ENCODE data around the gene MLEC. TPM values are rescaled to one million over a fixed set of nuclear protein-coding genes. Genes with fewer than 3 reads are reported as not detected.
A peak's percentile ranks its signal among the peaks of the same experiment; 100 is the strongest.

The MLEC gene
- total and polyA plus RNA-seq, 9 of the 15 experiments (the other 6 are each of a cell fraction or from before 2014, with no cell fraction given), result 18.5 to 108 (median 57.8) TPM

DNA sequence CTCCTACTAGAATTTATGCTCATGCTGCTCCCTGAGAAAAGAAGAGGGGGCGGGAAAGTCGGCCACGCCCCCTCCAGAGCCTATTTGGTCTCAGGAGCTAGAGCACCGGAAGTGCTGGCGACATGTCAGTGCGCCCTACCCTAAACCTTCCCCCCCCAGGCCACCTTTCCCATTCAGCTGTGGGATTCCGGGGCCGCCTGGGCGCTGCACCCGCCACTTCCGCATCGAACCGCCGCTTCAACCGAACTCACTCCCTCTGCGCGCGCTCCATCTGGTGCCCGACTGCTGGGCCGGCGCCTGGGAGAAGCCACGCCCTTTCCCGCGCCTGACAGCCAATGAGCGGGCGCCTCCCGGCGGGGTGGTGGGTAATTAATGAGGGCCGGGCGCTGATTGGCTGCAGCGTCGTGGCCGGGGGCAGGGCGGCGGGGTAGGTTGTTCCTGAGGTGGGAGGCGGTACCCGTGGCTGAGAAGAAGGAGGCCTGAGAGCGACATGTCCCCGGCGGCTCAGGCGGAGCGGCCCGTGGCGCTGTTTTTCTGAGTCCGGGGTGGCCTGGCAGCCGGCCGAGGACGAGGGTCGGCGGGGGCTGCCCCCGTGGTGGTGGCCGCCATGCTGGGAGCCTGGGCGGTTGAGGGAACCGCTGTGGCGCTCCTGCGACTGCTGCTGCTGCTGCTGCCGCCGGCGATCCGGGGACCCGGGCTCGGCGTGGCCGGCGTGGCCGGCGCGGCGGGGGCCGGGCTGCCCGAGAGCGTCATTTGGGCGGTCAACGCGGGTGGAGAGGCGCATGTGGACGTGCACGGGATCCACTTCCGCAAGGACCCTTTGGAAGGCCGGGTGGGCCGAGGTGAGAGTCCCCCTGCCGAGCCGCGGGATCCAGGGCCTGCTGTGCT is at the start of gene MLEC (continued):
- no peak for TF ChIP-seq BCOR (IDR thresholded peaks at IDR 0.05)
- no peak for TF ChIP-seq SMARCB1 (IDR thresholded peaks at IDR 0.05; ENCODE audit: insufficient read length, low read depth)
- TF ChIP-seq RBM39 (optimal IDR thresholded peaks at IDR 0.05; ENCODE audit: low read depth, low read length), result no peak
- TF ChIP-seq, protein P1, sequence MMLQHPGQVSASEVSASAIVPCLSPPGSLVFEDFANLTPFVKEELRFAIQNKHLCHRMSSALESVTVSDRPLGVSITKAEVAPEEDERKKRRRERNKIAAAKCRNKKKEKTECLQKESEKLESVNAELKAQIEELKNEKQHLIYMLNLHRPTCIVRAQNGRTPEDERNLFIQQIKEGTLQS (IDR thresholded peaks at IDR 0.05), result no peak; the same call in 1 of the 2 replicates
- TF ChIP-seq, protein P1 (CRISPR knock-in tag; conservative IDR thresholded peaks at IDR 0.05), result no peak
- TF ChIP-seq ZKSCAN8 (CRISPR knock-in tag; IDR thresholded peaks at IDR 0.05), result no peak
- TF ChIP-seq, protein P2, sequence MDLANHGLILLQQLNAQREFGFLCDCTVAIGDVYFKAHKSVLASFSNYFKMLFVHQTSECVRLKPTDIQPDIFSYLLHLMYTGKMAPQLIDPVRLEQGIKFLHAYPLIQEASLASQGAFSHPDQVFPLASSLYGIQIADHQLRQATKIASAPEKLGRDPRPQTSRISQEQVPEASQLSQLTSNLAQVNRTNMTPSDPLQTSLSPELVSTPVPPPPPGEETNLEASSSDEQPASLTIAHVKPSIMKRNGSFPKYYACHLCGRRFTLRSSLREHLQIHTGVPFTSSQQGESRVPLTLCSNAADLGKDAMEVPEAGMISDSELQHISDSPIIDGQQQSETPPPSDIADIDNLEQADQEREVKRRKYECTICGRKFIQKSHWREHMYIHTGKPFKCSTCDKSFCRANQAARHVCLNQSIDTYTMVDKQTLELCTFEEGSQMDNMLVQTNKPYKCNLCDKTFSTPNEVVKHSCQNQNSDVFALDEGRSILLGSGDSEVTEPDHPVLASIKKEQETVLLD (IDR thresholded peaks at IDR 0.05), result peak; percentile 53; the same call in 1 of the 2 replicates
- no peak for TF ChIP-seq FOXJ3 (CRISPR knock-in tag; IDR thresholded peaks at IDR 0.05)
- 0 out of 2 replicates have a peak, but pooled peaks have one; percentile 15 for TF ChIP-seq GTF2E2 (tag; IDR thresholded peaks at IDR 0.05)
- TF ChIP-seq TARDBP (IDR thresholded peaks at IDR 0.05), result peak; percentile 73
- peak in 1 of 2 experiments; percentile 83; a peak in 1 of 3 replicates for TF ChIP-seq CBX3 (IDR thresholded peaks at IDR 0.05; ENCODE audit: borderline replicate concordance in 1 of 2, low read length in 2 of 2)
- TF ChIP-seq, protein P3, sequence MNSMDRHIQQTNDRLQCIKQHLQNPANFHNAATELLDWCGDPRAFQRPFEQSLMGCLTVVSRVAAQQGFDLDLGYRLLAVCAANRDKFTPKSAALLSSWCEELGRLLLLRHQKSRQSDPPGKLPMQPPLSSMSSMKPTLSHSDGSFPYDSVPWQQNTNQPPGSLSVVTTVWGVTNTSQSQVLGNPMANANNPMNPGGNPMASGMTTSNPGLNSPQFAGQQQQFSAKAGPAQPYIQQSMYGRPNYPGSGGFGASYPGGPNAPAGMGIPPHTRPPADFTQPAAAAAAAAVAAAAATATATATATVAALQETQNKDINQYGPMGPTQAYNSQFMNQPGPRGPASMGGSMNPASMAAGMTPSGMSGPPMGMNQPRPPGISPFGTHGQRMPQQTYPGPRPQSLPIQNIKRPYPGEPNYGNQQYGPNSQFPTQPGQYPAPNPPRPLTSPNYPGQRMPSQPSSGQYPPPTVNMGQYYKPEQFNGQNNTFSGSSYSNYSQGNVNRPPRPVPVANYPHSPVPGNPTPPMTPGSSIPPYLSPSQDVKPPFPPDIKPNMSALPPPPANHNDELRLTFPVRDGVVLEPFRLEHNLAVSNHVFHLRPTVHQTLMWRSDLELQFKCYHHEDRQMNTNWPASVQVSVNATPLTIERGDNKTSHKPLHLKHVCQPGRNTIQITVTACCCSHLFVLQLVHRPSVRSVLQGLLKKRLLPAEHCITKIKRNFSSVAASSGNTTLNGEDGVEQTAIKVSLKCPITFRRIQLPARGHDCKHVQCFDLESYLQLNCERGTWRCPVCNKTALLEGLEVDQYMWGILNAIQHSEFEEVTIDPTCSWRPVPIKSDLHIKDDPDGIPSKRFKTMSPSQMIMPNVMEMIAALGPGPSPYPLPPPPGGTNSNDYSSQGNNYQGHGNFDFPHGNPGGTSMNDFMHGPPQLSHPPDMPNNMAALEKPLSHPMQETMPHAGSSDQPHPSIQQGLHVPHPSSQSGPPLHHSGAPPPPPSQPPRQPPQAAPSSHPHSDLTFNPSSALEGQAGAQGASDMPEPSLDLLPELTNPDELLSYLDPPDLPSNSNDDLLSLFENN (IDR thresholded peaks at IDR 0.05; ENCODE audit: low read depth in 2 of 2, low read length in 2 of 2), result no peak; a peak in 1 of 4 replicates
- TF ChIP-seq TEAD1 (CRISPR knock-in tag; IDR thresholded peaks at IDR 0.05), result no peak; a peak in 1 of 4 replicates
- TF ChIP-seq, protein P4, sequence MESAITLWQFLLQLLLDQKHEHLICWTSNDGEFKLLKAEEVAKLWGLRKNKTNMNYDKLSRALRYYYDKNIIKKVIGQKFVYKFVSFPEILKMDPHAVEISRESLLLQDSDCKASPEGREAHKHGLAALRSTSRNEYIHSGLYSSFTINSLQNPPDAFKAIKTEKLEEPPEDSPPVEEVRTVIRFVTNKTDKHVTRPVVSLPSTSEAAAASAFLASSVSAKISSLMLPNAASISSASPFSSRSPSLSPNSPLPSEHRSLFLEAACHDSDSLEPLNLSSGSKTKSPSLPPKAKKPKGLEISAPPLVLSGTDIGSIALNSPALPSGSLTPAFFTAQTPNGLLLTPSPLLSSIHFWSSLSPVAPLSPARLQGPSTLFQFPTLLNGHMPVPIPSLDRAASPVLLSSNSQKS (CRISPR knock-in tag; IDR thresholded peaks at IDR 0.05), result no peak
- TF ChIP-seq, protein P5, sequence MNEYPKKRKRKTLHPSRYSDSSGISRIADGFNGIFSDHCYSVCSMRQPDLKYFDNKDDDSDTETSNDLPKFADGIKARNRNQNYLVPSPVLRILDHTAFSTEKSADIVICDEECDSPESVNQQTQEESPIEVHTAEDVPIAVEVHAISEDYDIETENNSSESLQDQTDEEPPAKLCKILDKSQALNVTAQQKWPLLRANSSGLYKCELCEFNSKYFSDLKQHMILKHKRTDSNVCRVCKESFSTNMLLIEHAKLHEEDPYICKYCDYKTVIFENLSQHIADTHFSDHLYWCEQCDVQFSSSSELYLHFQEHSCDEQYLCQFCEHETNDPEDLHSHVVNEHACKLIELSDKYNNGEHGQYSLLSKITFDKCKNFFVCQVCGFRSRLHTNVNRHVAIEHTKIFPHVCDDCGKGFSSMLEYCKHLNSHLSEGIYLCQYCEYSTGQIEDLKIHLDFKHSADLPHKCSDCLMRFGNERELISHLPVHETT (CRISPR knock-in tag; conservative IDR thresholded peaks at IDR 0.05 in 1 of 2, IDR thresholded peaks at IDR 0.05 in 1 of 2), result peak in 1 of 2 experiments; percentile 95; a peak in 2 of 4 replicates
- TF ChIP-seq HCFC1 (IDR thresholded peaks at IDR 0.05; ENCODE audit: low read depth, low read length), result peak; percentile 83
- no peak for TF ChIP-seq KLF16 (IDR thresholded peaks at IDR 0.05)
- peak; percentile 96 for TF ChIP-seq ELF4 (CRISPR knock-in tag; IDR thresholded peaks at IDR 0.05)
- no peak for TF ChIP-seq ADNP (tag; IDR thresholded peaks at IDR 0.05)
